SIG-M5 (cell line): ENCODE measurements around the gene SLC19A1.

Experiments used
- DNase-seq: peaks from one replicate; lab custom pipeline; 2025; lab: John Stamatoyannopoulos, UW

SLC19A1 gene

DNA sequence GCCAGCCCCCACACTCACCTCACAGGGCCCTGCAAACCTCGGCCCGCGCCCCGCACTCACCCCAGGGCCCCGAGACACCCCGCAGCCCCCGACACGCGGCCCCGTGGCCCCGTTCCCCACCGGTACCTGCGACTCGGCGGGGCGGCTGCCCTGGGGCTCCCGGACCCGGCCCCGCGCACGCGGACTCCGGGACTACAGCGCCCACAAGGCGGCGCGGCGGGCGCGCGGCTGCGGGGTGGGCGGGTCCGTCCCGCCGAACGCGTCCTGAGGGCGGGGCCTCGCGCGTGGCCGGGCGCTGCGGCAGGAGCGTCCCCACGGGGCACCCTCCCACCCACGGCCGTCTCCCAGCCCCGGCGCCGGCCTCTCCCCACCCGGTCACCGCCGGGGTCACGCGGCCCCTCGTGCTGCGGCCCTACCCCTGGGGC is at the start of gene SLC19A1:
Gene SLC19A1 (minus strand): TSS at position 199 of the 425 bp plus-strand sequence. CDS start 4,481 bp downstream, outside the sequence.
- no peak for DNase-seq

DNA sequence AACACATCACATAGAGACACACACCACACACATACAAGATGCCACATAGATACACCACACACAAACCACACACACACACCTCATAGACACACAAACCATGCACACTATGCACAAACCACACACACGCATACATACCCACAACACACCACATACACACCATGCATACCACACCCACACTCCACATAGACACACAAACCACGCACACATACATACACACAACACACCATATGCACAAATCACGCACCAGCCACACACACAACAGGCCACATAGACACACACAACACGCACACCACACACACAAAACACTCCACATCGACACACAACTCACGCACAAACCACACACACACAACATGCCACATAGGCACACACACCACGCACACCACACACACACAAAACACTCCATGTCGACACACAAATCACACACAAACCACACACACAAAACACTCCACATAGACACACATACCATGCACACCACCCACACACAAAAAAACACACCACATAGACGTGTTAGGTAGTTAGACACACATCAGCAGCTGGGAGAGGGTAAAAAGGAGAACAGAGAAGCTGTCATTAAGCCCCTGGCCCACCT is 49.5 kb upstream of the SLC19A1 start:
- DNase-seq = no peak

DNA sequence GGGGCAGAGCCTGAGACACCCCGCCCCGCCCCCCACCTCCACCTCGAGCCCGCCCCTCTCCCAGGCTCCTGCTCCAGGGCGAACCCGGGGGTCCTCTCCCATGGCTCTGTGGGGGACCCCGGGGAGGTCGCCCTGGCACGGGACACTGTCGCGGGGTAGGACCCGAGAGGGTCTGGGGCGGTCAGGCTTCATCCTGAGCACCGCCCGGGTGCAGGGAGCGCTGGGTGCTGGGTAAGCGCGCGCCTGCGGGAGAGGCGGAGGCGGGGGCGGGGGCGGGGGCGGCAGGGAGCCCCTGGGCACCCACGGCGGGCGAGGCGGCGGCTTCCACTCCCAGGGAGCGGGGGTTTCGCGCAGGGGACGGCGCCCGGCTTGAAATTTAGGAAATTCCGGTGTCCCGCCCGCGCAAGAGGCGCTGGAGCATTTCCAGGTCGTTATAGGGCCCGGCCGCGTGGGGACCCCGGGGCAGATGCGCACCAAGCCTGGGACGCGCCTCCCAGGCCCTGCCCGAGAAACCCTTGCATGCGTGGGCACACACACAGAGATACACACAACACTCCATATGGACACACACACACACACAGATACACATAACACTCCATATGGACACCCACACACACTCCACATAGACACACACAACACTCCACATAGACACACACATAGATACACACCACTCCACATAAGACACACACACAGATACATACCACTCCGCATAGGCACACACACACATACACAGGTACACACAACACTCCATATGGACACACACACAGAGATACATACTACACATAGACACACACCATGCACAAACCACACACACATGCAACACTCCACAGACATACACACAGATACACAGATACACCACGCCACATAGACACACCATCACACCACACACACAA is 48.7 kb upstream of the SLC19A1 start:
- no peak for DNase-seq

DNA sequence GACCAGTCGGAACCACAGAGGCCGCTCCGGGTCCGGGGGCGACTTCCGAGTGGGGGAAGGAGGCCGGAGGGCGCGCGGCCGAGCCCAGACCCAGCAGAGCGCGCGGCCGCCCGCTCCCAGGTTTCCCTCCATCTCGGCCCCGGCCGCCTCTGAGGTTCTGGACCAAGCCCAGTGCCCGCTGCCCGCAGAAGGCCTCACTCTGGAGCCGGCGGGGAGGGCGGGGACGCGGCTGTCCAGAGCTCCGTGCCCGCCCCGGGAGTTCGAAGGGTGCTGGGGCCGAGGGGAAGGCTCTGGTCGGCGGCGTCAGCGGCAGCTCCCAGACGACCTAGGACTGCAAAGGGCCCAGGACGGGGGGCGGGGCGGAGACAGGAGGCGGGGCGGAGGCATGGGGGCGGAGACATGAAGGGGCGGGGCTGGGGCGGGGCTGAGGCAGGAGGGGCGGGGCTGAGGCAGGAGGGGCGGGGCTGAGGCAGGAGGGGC is 48.0 kb upstream of the SLC19A1 start:
- DNase-seq = no peak

DNA sequence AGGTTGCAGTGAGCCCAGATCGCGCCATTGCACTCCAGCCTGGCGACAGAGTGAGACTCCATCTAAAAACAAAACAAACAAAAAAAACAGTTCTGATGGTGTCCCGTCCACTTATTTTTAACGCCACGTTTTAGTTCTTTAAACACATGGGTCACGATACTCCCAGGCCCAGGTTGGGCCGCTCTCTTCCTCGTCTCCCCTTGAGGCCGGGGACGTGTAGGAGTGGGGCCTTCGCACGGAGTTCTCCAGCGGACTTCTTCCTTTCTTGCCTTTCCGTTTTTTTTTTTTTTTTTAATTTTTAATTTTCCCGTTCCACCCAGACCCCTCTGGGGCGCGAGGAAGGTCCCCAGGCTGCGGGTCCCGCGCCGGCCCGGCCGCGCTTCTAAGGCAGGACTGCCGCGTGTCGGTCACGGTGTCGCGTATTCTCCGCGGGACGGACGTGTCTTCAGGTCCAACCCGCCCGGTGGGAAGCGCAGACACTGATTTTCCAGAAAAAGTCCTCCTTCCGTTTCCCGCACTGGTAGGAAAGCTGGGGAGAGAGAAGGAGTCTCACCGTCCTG is 47.5 kb upstream of the SLC19A1 start:
- no peak for DNase-seq

DNA sequence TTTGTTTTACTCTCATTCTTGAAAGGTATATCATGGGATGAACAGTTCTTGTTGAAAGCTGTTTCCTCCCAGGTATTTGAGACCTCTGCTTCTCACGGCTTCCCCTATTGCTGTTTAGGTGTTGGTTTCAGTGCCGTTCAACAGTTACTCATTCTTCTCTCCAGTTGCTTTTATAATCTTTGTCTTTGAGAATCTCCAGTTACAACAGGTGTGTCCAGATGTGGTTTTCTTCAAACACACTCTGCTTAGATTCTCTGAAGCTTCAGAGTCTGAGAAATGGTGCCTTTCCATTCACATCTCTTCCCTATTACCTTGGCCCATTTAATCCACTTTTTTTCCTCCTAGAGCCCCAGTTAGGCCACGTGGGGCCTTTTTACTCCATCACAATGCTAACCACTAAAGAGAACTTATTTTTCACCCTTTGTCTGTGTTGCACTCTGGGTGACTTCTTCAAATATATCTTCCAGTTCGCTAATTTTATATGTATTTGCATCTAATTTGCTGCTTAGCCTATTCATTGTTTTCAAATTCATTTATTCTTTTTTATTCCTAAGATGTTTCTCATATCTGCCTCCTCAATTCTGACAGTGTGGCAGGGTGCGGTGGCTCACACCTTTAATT is 46.7 kb upstream of the SLC19A1 start:
- no peak for DNase-seq

DNA sequence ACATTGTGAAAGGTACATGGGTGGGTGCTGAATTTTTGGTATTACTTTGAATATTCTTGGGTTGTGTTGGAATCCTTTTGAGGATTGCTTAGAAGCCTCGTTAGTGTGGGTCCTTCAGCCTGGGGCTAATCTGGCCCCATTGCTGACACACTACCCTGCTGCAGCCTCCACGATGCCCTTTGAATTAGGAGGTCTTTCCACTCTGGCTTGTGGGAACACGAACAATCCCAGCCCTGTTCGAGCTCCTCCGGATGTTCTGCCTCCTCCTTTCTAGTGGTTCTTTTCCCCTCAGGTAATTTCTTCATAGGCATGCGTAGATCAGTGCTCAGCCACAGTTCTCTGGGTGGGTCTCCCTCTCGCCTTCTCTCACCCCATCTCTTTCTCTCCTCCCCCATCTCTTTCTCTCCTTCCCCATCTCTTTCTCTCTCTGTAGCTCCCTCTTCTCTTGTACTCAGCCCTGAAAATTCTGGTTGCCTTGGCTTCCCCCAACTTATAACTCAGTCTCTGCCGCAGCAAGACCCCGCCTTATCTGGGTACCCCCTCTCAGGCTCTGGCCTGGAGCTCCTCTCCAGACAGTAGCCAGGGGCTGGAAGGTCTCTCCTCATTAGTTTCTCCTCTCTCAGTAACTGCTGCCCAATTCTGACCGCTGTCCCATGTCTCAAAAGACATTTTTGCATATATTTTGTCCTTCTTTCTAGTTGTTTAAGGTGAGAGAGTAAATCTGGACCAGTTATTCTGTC is 46.0 kb upstream of the SLC19A1 start:
- DNase-seq = no peak

DNA sequence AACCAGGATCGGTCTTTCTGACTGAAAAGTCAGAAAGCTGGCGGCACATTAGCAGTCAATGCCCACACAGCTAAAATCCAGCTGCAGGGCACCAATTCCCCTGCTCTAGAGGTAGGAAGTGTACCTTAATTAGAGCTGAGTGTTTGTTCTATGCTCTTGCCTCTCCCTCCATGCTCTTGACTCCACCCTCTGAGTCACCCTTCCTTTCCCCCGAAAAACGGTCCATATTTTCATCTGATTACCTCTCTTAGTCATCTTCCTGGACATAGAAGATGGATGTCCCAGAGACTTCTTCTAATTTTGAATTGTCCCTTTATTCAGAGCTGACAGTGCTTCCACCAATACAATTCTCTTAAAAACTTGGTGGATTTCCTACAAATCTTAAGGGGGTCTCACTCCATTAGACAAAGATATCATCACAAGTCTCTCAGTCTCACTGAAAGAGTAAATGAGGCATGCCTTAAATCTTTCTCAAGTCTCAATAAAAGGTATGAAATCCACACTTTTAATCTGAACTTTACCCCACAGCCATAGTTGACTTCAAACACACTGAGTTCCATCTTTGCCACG is 44.1 kb upstream of the SLC19A1 start:
- DNase-seq = no peak

DNA sequence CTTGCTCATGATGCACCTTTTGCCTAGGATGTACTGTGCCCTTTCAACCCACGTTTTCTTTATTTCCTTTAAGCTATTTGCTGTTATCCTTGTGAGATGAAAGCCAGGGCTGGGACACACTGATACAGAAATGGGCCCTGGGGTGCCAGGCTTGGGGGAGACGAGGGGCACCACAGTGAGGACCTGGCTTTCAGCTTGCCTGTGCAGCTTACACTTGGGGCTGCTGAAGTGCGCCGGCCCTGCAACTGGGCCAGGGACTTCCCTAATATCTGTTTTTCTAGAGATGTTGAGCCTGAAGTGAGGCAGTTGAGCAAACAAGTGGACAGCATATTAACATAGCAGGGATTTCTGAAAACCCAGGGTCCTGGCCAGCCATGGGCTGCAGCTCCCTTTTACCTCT is 42.5 kb upstream of the SLC19A1 start:
- no peak for DNase-seq

DNA sequence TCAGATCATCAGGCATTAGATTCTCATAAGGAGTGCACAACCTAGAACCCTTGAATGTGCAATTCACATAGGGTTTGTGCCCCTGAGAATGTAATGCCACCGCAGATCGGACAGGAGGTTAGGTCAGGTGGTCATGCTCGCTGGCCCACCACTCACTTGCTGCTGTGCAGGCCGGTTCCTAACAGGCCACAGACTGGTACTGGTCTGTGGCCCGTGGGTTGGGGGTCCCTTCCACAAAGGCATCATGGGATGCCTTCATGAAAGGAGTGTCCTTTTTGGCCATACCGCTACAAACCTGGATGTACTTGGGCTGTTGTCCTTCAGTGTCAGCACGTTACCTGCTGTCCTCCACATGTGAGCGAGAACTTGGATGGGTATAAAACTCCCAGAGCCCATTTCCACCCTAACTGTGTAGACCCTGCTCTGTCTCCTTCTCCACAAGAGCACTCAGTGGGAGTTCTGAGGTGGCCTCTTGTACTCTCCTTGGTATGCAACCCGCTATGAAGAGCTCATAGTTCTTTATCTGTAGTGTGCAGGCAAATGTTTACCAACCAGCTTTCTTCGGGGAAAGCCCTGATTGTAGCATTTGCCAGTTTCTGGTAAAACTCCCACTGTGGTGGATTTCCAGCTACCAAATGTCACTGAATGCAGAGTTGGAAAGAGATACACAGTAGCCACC is 41.7 kb upstream of the SLC19A1 start:
- DNase-seq = no peak

DNA sequence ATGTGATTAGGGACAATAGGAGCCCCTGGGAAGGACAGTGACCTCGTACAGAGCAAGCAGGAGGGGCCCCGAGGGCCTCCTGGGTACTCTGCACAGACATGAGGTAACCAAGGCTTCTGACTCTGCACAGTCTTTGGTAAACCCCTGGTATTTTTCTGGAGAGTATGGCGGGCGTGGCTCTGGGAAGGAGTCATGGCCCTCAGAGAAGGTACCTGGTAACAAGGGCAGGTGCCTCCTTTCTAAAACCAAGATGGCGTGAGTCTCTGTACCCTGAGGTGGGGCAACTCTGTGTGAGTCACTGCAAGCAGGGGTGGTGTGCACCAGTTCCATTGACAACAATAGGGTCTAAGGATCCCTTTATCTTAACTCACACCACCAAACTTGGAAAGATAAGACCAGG is 39.9 kb upstream of the SLC19A1 start:
- no peak for DNase-seq

DNA sequence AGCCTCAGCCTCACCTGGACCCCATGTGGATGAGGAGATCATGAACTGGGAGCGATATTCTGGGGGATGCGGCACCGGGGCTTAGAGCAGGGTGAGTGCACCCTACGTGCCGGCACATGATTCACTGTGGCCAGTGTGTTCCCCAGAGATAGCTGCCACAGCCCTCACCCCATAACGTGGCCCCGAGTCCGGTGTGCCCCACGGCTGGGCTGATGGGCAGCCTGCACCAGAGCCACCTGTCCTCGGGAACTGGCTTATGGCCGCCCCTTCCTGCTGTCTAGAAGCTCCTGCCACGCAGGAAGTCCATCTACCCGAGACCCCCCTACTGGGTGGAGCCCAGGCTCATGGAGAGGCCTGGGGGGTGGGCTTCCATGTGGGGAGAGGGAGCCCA is 39.1 kb upstream of the SLC19A1 start:
- DNase-seq = no peak

DNA sequence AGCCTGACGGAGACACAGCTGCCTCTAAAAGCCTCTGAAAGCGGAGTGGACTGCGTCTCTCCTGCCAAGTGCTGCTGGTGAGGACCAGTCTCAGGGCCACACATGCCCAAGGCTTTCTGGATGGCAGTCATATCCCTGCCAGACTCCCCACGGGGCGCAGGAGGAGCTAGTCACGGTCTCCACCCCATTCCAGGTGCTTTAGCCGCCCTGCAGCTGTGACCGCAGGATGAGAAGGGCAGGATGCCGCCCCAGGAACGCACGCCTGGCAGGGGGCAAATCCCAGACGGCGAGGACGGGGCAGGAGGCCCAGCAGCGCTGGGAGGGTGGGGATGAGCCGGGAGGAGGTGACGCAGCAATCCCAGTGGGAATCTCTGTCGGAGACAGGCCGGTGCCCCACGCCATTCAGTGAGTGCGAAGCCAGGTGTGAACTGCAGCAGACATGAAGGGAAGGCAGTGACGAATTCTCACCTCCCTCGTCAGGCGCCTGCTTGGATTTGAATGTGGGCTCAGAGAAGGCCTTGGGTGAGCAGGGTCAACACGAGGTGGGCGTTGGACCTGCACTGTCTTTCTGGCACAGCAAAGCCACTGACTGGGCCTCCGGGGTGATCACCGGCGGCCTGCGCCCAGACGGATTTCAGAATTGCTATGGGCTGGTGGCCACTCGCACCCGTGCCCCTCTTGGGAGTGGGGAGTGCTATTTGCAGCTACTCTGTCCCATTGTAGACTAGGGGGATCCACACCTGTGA is 38.5 kb upstream of the SLC19A1 start:
- no peak for DNase-seq

DNA sequence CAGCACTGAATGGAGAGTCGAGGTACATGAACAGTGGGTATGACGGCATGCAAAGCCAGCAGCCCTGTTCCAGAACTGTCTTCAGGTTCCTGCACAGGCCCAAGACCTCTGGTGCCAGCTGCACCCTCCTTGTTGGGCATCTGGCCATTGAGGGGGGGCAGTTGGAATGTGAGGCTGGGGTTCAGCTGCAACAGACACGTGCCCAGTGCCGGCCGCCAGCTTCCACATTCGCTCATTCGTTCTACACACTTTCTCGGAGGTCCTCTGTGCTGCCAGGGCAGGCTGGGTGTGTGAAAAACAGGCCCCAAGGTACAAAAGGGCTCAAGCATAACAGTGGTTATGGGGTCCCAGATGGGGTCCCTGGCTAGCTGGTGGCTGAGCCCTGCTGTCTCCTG is 37.9 kb upstream of the SLC19A1 start:
- no peak for DNase-seq

DNA sequence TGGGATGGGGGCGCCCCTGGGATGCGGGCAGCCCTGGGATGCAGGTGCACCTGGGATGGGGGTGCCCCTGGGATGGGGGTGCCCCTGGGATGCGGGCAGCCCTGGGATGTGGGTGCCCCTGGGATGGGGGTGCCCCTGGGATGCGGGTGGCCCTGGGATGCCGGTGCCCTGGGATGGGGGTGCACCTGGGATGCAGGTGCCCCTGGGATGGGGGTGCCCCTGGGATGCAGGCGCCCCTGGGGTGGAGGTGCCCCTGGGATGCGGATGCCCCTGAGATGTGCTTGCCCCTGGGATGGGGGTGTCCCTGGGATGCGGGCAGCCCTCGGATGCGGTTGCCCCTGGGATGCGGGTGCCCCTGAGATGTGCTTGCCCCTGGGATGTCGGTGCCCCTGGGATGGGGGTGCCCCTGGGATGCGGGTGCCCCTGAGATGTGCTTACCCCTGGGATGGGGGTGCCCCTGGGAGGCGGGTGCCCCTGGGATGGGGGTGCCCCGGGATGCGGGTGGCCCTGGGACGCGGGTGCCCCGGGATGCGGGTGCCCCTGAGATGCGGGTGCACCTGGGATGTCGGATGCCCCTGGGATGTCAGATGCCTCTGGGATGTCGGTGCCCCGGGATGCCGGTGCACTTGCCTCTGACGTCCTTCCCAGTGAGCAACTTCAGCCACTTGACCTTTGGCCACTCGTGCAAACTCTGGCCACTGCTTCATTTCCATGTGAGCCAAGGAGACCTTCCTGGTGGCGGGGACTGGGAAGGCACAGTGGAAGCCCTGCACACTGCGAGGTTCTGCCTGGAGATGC is 37.3 kb upstream of the SLC19A1 start:
- DNase-seq = no peak

DNA sequence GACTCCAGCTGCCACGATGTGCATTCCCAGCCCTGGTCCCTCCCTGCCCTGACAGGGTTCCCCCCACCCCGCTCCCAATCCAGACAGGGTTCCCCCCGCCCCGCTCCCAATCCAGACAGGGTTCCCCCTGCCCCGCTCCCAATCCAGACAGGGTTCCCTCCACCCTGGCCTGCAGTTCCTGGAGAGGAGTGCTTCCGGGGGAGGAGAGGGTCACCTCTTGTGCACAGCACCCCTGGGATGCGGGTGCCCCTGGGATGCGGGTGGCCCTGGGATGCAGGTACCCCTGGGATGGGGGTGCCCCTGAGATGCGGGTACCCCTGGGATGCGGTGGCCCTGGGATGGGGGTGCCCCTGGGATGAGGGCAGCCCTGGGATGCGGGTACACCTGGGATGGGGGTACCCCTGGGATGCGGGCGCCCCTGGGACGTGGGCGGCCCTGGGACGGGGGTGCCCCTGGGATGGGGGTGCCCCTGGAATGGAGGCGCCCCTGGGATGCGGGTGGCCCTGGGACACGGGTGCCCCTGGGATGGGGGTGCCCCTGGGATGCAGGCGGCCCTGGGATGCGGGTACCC is 36.7 kb upstream of the SLC19A1 start:
- no peak for DNase-seq

DNA sequence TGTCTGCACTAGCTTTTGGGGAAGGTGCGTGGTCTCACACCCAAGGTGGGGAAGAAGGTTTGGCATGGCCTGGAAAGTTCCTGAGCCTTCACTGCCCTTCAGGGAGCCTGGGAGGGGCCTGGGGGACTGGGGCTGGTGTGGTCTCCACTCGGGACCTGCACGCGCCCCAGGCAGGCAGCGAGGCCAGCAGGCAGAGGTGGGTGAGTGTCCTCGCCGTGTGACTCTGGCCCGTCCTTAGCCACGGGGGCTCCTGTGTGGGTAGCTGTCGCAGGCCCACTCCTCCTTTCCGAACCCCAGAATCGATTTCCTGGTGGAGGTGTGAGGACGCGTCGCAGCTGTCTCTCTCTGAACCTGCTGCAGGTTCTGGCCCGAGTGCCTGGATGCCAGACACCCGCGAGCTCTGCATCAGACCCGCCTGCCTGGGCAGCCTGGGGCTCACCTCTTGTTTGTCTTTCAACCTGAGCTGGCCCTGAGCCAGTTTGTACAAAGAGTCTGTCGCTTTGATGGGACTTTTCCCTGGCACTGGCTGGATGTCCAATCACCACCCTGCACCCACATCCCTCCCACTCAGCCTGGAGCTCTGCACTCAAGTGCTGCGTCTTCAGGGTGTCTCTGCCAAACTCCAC is 36.0 kb upstream of the SLC19A1 start:
- DNase-seq = no peak

DNA sequence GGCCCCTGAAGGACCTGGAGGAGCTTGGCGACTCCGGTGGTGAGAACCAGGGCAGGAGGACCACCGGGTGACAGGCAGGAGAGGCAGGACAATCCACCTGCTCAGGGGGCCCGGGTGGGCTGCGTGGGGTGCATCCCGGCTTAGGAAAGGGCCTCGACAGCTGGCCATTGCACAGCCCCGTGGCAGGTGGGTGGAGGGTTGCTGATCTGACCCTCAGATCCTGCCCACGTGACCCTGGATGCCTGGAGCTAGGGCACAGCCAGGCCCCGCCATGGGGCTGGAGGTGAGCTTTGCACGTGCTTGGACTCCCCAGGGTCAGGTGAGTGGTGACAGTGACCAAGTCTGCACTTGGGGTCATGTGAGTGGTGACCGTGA is 35.5 kb upstream of the SLC19A1 start:
- DNase-seq = no peak
